Measurements from ENCODE around the gene PCSK5.

DNA sequence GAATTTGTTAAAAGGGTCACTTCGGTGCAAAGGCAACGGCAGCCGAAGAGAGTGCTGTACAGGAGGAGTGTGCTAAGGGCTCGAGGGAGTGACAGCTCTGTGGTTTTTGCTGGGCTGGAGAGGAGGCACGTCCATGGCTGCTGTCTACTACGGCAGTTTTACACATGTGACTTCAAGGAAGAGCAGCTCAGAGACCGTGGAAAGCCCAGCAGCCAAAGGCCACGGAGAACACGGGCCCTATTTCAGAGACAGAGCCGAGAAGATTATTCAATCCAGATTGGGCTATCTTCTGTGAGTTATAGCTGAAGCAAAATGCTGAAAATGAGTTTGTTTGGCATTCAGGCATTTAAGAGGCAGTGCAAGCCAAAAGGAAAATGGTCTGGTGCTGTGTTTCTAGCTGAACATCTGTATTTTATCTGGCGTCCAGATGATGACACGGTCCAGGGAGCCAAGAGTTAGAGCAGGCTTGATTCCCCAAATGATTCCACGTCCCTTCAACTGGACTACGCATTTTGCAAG, 407.3 kb downstream of the PCSK5 start:
- TF ChIP-seq EZH2 (IDR thresholded peaks at IDR 0.05; ENCODE audit: low read depth, low read length, severe bottlenecking) (no peak), CTCF (IDR thresholded peaks at IDR 0.05; ENCODE audit: control extremely low read depth in 1 of 3, insufficient read depth in 1 of 3, low read depth in 1 of 3, low read length in 3 of 3) (no peak), CBX8 (IDR thresholded peaks at IDR 0.05; ENCODE audit: borderline replicate concordance, low read depth, low read length) (no peak), NANOG (IDR thresholded peaks at IDR 0.05; ENCODE audit: insufficient read depth, low read depth, low read length, poor library complexity, severe bottlenecking) (no peak), POLR2AphosphoS5 (IDR thresholded peaks at IDR 0.05; ENCODE audit: low read depth, low read length) (no peak), POLR2A (IDR thresholded peaks at IDR 0.05; ENCODE audit: control extremely low read depth in 1 of 2, low read depth in 2 of 2, low read length in 2 of 2) (no peak), KDM4A (IDR thresholded peaks at IDR 0.05; ENCODE audit: low read depth, low read length, severe bottlenecking) (no peak), TAF1 (IDR thresholded peaks at IDR 0.05; ENCODE audit: low read depth, low read length) (no peak), HDAC6 (IDR thresholded peaks at IDR 0.05; ENCODE audit: low read depth, low read length) (no peak), CEBPB (IDR thresholded peaks at IDR 0.05; ENCODE audit: low read depth, low read length) (no peak), SUZ12 (IDR thresholded peaks at IDR 0.05; ENCODE audit: low read length) (no peak), MAFK (IDR thresholded peaks at IDR 0.05; ENCODE audit: low read depth, low read length) (no peak)
- TF ChIP-seq, protein P1, sequence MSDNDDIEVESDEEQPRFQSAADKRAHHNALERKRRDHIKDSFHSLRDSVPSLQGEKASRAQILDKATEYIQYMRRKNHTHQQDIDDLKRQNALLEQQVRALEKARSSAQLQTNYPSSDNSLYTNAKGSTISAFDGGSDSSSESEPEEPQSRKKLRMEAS (IDR thresholded peaks at IDR 0.05), result no peak
